ENCODE results near the gene ADAP2.
"Not testable (repeated sequence)": the region's sequence is repeated elsewhere in the genome, so short reads cannot be mapped to it uniquely, and the experiment has no call there.

Gene ADAP2

GRCh38 chr17:30957741-30958140 lies 36.0 kb downstream of the ADAP2 start:
- TF ChIP-seq CTCF (conservative IDR thresholded peaks at IDR 0.05; ENCODE audit: low read depth) = no peak
- ChIA-PET CTCF (no interaction called here), POLR2A (ENCODE audit: low non-redundant PET) (no interaction called here)
- H3K27ac ChIP-seq = no peak overlapping the region
- DNase-seq (ENCODE audit: low spot score) = no peak

GRCh38 chr17:30958187-30958586 lies 36.4 kb downstream of the ADAP2 start:
- H3K27ac ChIP-seq = no peak overlapping the region
- ChIA-PET POLR2A (ENCODE audit: low non-redundant PET) (no interaction called here), CTCF (no interaction called here)
- TF ChIP-seq CTCF (conservative IDR thresholded peaks at IDR 0.05; ENCODE audit: low read depth) = no peak
- DNase-seq (ENCODE audit: low spot score) = no peak

- no peak overlapping the region for H3K27ac ChIP-seq
- no peak for DNase-seq (ENCODE audit: low spot score)
- CTCF ChIA-PET = no interaction called here
- TF ChIP-seq CTCF (conservative IDR thresholded peaks at IDR 0.05; ENCODE audit: low read depth) = no peak
- POLR2A ChIA-PET (ENCODE audit: low non-redundant PET) = no interaction called here
Observed at GRCh38 chr17:30961209-30962188, 39.8 kb downstream of the ADAP2 start.

- CTCF ChIA-PET; H3K27ac ChIP-seq; POLR2A ChIA-PET (ENCODE audit: low non-redundant PET); DNase-seq (ENCODE audit: low spot score): not testable (repeated sequence)
Observed at GRCh38 chr17:30964312-30964711, 42.6 kb downstream of the ADAP2 start.

GRCh38 chr17:30964876-30965275 lies 43.1 kb downstream of the ADAP2 start:
- DNase-seq (ENCODE audit: low spot score) = no peak
- no peak overlapping the region for H3K27ac ChIP-seq
- ChIA-PET POLR2A (ENCODE audit: low non-redundant PET) (no interaction called here), CTCF (interaction anchor here (0.6 kb wide), 1 partner anchor 126 kb away, joined by 3 read pairs; no protein-coding TSS in a partner anchor)
- TF ChIP-seq CTCF (conservative IDR thresholded peaks at IDR 0.05; ENCODE audit: low read depth) = no peak

GRCh38 chr17:30965686-30966085 lies 43.9 kb downstream of the ADAP2 start:
- CTCF ChIA-PET = interaction anchor here (0.6 kb wide), 1 partner anchor 127 kb away, joined by 3 read pairs; no protein-coding TSS in a partner anchor
- POLR2A ChIA-PET (ENCODE audit: low non-redundant PET) = no interaction called here

GRCh38 chr17:30967911-30968310 lies 46.2 kb downstream of the ADAP2 start:
- DNase-seq (ENCODE audit: low spot score); CTCF ChIA-PET; POLR2A ChIA-PET (ENCODE audit: low non-redundant PET); H3K27ac ChIP-seq: not testable (repeated sequence)

More at GRCh38 chr17:30965686-30966085, 43.9 kb downstream of the ADAP2 start:
- H3K27ac ChIP-seq = no peak overlapping the region
- TF ChIP-seq CTCF (conservative IDR thresholded peaks at IDR 0.05; ENCODE audit: low read depth) = no peak
- no peak for DNase-seq (ENCODE audit: low spot score)

Data from RWPE1 (cell line).